Measurements from ENCODE around the gene MTCP1. TPM values are rescaled to one million over a fixed set of nuclear protein-coding genes. Genes with fewer than 3 reads are reported as not detected.

MTCP1 gene
- total RNA-seq = 1 to 10 TPM; 1.6 to 2.3 (median 1.9) TPM

GRCh38 chrX:155070975-155071693 lies at the start of gene MTCP1, which contains the start of the genes BRCC3 and CMC4:
Gene MTCP1 (minus strand): TSS chrX:155071136. CDS start chrX:155066010, 5,126 bp downstream.
Gene BRCC3 (plus strand): TSS chrX:155071508. CDS start chrX:155071528, 20 bp downstream.
Gene CMC4 (minus strand): TSS chrX:155071136. CDS start chrX:155064023, 7,113 bp downstream.
- 48% methylated on average over 45 of the region's 81 CpGs for WGBS
- Histone ChIP-seq H3K4me1 (no peaks in the 10 kb centered on the region), H3K27me3 (no peaks in the 10 kb centered on the region), H3K36me3 (peaks cover 6% of the 10 kb centered on the region), H3K9me3 (no peaks in the 10 kb centered on the region), H3K27ac (peak within 1 kb of the TSS; percentile 87), H3K4me3 (peak within 1 kb of the TSS; percentile 63)
- peak; percentile 78 to 82 for DNase-seq (ENCODE audit: low spot score in 2 of 2)
- TF ChIP-seq POLR2AphosphoS5 (IDR thresholded peaks at IDR 0.05) (peak in 1 of 3 donors; percentile 27), CTCF (IDR thresholded peaks at IDR 0.05) (no peak), POLR2A (IDR thresholded peaks at IDR 0.05) (peak in 1 of 2 donors; percentile 68), EP300 (IDR thresholded peaks at IDR 0.05) (no peak)

DNA sequence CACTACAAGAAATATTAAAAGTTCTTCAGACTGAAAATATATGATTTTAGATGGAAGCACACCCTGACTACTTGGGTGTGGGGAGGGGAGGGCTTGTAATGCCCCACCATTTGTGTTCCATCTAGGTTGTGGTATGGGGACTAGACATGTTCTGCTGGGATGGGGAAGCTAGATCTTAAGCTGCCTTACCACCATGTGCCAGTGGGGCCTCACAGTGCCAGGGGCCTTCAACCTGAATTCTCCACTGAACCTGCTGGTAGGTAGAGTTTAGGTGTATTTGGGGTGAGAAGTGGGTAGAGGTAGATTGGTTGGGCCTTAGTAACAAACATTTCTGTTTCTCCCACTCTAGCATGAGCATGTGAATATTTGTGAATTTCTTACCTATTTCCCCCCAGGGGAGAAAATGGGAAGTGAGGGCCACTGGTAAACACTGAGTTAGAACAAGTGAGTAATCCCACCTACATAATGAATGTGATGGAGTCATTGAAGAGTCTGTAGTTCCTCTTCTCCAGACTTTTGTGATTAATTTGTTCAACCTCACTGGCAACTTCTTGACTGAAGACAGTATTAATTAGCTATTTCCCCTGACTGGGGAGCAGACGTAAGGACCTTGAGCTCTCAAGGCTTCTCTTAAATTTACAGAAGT lies 44.4 kb upstream of the MTCP1 start:
- Histone ChIP-seq H3K4me3 (no peak overlapping the region), H3K27ac (no peak overlapping the region), H3K4me1 (no peaks in the 10 kb centered on the region), H3K27me3 (no peaks in the 10 kb centered on the region), H3K9me3 (no peaks in the 10 kb centered on the region), H3K36me3 (peaks cover 21% of the 10 kb centered on the region)
- DNase-seq (ENCODE audit: low spot score in 2 of 2) = no peak
- TF ChIP-seq POLR2A (IDR thresholded peaks at IDR 0.05) (no peak), CTCF (IDR thresholded peaks at IDR 0.05) (no peak), POLR2AphosphoS5 (IDR thresholded peaks at IDR 0.05) (no peak), EP300 (IDR thresholded peaks at IDR 0.05) (no peak)
- 76% methylated on average over 1 of the region's 1 CpG for WGBS

DNA sequence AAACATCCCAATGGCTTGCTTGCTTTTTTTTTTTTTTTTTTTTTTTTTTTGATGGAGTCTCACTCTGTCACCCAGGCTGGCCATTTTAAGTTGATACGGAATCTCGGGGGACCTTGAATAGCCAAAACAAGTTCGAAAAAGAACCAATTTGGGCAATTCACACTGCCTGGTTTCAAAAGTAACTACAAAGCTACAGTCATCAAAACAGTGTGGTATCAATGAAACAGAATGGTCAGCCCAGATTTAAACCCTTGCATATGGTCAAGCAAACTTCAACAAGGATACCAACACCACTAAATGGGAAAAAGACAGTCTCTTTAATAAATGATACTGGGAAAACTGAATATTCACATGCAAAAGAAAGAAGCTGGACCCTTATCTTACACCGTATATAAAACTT lies 42.2 kb upstream of the MTCP1 start:
- peaks cover 6% of the 10 kb centered on the region for H3K36me3 ChIP-seq
- DNase-seq (ENCODE audit: low spot score in 2 of 2) = no peak
- 89% methylated on average over 4 of the region's 4 CpGs for WGBS
- H3K4me3 ChIP-seq = no peak overlapping the region
- no peaks in the 10 kb centered on the region for H3K9me3 ChIP-seq
- no peaks in the 10 kb centered on the region for H3K4me1 ChIP-seq
- H3K27me3 ChIP-seq = no peaks in the 10 kb centered on the region
- H3K27ac ChIP-seq = no peak overlapping the region
- TF ChIP-seq POLR2AphosphoS5 (IDR thresholded peaks at IDR 0.05) (no peak), CTCF (IDR thresholded peaks at IDR 0.05) (no peak), EP300 (IDR thresholded peaks at IDR 0.05) (no peak), POLR2A (IDR thresholded peaks at IDR 0.05) (no peak)

- H3K36me3 ChIP-seq = peaks cover 6% of the 10 kb centered on the region
- no peak for DNase-seq (ENCODE audit: low spot score in 2 of 2)
- TF ChIP-seq POLR2AphosphoS5 (IDR thresholded peaks at IDR 0.05) = no peak
- no peak for TF ChIP-seq CTCF (IDR thresholded peaks at IDR 0.05)
- no peak for TF ChIP-seq EP300 (IDR thresholded peaks at IDR 0.05)
- TF ChIP-seq POLR2A (IDR thresholded peaks at IDR 0.05) = no peak
- no peaks in the 10 kb centered on the region for H3K4me1 ChIP-seq
- WGBS = 83% methylated on average over 3 of the region's 3 CpGs
- no peaks in the 10 kb centered on the region for H3K9me3 ChIP-seq
- H3K27ac ChIP-seq = no peak overlapping the region
- no peaks in the 10 kb centered on the region for H3K27me3 ChIP-seq
- H3K4me3 ChIP-seq = no peak overlapping the region
Measured at GRCh38 chrX:155112171-155112570, 41.2 kb upstream of the MTCP1 start.

DNA sequence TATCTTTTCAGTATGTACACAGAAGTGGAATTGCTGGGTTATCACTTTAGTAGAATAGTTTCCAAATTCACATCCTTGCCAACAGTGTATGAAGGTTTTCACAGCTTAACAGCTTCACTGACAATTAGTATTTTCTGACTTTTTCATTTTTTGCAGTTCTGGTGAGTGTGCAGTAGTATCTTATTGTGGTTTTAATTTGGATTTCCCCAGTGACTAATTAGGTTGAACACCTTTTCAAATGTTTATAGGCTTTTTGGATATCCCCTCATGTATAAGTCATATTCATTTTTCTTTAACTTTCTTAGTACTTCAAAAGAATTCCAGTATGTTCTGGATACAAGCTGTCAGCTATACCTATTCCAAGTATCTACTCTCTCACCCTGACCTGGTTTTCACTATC lies 37.5 kb upstream of the MTCP1 start:
- no peak for DNase-seq (ENCODE audit: low spot score in 2 of 2)
- no peaks in the 10 kb centered on the region for H3K27me3 ChIP-seq
- TF ChIP-seq POLR2A (IDR thresholded peaks at IDR 0.05) (no peak), EP300 (IDR thresholded peaks at IDR 0.05) (no peak), CTCF (IDR thresholded peaks at IDR 0.05) (no peak), POLR2AphosphoS5 (IDR thresholded peaks at IDR 0.05) (no peak)
- H3K4me1 ChIP-seq = no peaks in the 10 kb centered on the region
- no peaks in the 10 kb centered on the region for H3K36me3 ChIP-seq
- no peak overlapping the region for H3K27ac ChIP-seq
- H3K9me3 ChIP-seq = no peaks in the 10 kb centered on the region
- no peak overlapping the region for H3K4me3 ChIP-seq
